Muscle layer of duodenum (tissue), 2 donors: Measurements from ENCODE around the gene ARHGAP21.
"Not testable (repeated sequence)": the region's sequence is repeated elsewhere in the genome, so short reads cannot be mapped to it uniquely, and the experiment has no call there.

Experiments used
- H3K27ac ChIP-seq: one replicate; pipeline ENCODE4 v1.7.0; 2013; ENCODE audit warnings: mild to moderate bottlenecking, low read length
- H3K27me3 ChIP-seq: one replicate; pipeline ENCODE4 v1.7.0; 2013; ENCODE audit warnings: low read depth, mild to moderate bottlenecking, control low read depth, low read length
- H3K36me3 ChIP-seq, 2 donors: one replicate each; pipeline ENCODE4 v1.7.0; 2013; ENCODE audit warnings: low read length in 2 of 2, control low read depth in 1 of 2, mild to moderate bottlenecking in 1 of 2; ENCODE audit not compliant: insufficient read depth in 2 of 2, control insufficient read depth in 1 of 2
- H3K4me1 ChIP-seq, 2 donors: one replicate each; pipeline ENCODE4 v1.7.0; 2013; ENCODE audit warnings: low read length in 2 of 2, mild to moderate bottlenecking in 2 of 2, control low read depth in 1 of 2, moderate library complexity in 1 of 2; ENCODE audit not compliant: insufficient read depth in 2 of 2, control insufficient read depth in 1 of 2
- H3K4me3 ChIP-seq, 2 donors: one replicate each; pipeline ENCODE4 v1.7.0; 2013; ENCODE audit warnings: low read length in 2 of 2, low read depth in 1 of 2, mild to moderate bottlenecking in 1 of 2
- H3K9me3 ChIP-seq, 2 donors: one replicate each; pipeline ENCODE4 v1.7.0; 2013; ENCODE audit warnings: low read length in 2 of 2, control low read depth in 1 of 2, mild to moderate bottlenecking in 1 of 2; ENCODE audit not compliant: control insufficient read depth in 1 of 2
- donor health status: healthy.

Gene ARHGAP21

GRCh38 chr10:24723788-24724380, at the start of gene ARHGAP21:
ARHGAP21 (minus strand) TSS chr10:24723887; CDS start chr10:24721899, 1,988 bp downstream.
- Histone ChIP-seq H3K36me3 (no peaks in the 10 kb centered on the region), H3K27me3 (no peaks in the 10 kb centered on the region), H3K27ac (peak within 1 kb of the TSS; percentile 94), H3K9me3 (no peaks in the 10 kb centered on the region), H3K4me1 (peaks cover 16 to 25% of the 10 kb centered on the region in 2 donors), H3K4me3 (peak within 1 kb of the TSS; percentile 87 to 95)

GRCh38 chr10:24771943-24772694, 48.4 kb upstream of the ARHGAP21 start:
- no peaks in the 10 kb centered on the region for H3K9me3 ChIP-seq

GRCh38 chr10:24764991-24765390, 41.3 kb upstream of the ARHGAP21 start:
- not testable (repeated sequence) for H3K36me3 ChIP-seq, H3K4me3 ChIP-seq, H3K4me1 ChIP-seq, H3K9me3 ChIP-seq, H3K27me3 ChIP-seq, H3K27ac ChIP-seq

More at GRCh38 chr10:24771943-24772694, 48.4 kb upstream of the ARHGAP21 start:
- H3K27me3 ChIP-seq = no peaks in the 10 kb centered on the region
- no peaks in the 10 kb centered on the region for H3K36me3 ChIP-seq
- H3K27ac ChIP-seq = no peak overlapping the region
- no peaks in the 10 kb centered on the region for H3K4me1 ChIP-seq
- H3K4me3 ChIP-seq = no peak overlapping the region

- Histone ChIP-seq H3K4me1 (no peaks in the 10 kb centered on the region), H3K27ac (no peak overlapping the region), H3K9me3 (no peaks in the 10 kb centered on the region), H3K36me3 (no peaks in the 10 kb centered on the region), H3K27me3 (no peaks in the 10 kb centered on the region), H3K4me3 (no peak overlapping the region)
These were observed 39.4 kb upstream of the ARHGAP21 start for GRCh38 chr10:24762966-24763623.

GRCh38 chr10:24762161-24762924, 38.7 kb upstream of the ARHGAP21 start:
- no peaks in the 10 kb centered on the region for H3K9me3 ChIP-seq
- H3K4me1 ChIP-seq = no peaks in the 10 kb centered on the region
- no peaks in the 10 kb centered on the region for H3K27me3 ChIP-seq
- H3K36me3 ChIP-seq = no peaks in the 10 kb centered on the region
- no peak overlapping the region for H3K4me3 ChIP-seq
- no peak overlapping the region for H3K27ac ChIP-seq

GRCh38 chr10:24759672-24760071, 36.0 kb upstream of the ARHGAP21 start:
- no peaks in the 10 kb centered on the region for H3K36me3 ChIP-seq
- no peaks in the 10 kb centered on the region for H3K4me1 ChIP-seq
- no peak overlapping the region for H3K4me3 ChIP-seq
- no peaks in the 10 kb centered on the region for H3K27me3 ChIP-seq
- H3K27ac ChIP-seq = no peak overlapping the region
- no peaks in the 10 kb centered on the region for H3K9me3 ChIP-seq

- H3K27ac ChIP-seq, H3K4me1 ChIP-seq, H3K4me3 ChIP-seq, H3K27me3 ChIP-seq, H3K36me3 ChIP-seq, H3K9me3 ChIP-seq: not testable (repeated sequence)
These were observed 34.6 kb upstream of the ARHGAP21 start for GRCh38 chr10:24758254-24758653.

- Histone ChIP-seq H3K9me3 (no peaks in the 10 kb centered on the region), H3K4me3 (no peak overlapping the region), H3K4me1 (no peaks in the 10 kb centered on the region), H3K36me3 (no peaks in the 10 kb centered on the region), H3K27me3 (no peaks in the 10 kb centered on the region), H3K27ac (no peak overlapping the region)
These were observed 32.6 kb upstream of the ARHGAP21 start for GRCh38 chr10:24756283-24756682.

GRCh38 chr10:24751716-24752115, 28.0 kb upstream of the ARHGAP21 start:
- H3K9me3 ChIP-seq = no peaks in the 10 kb centered on the region

GRCh38 chr10:24750695-24751094, 27.0 kb upstream of the ARHGAP21 start:
- Histone ChIP-seq H3K27ac (no peak overlapping the region), H3K27me3 (no peaks in the 10 kb centered on the region), H3K4me3 (no peak overlapping the region), H3K36me3 (no peaks in the 10 kb centered on the region), H3K4me1 (no peaks in the 10 kb centered on the region), H3K9me3 (no peaks in the 10 kb centered on the region)

More at GRCh38 chr10:24751716-24752115, 28.0 kb upstream of the ARHGAP21 start:
- Histone ChIP-seq H3K4me1 (no peaks in the 10 kb centered on the region), H3K4me3 (no peak overlapping the region), H3K36me3 (no peaks in the 10 kb centered on the region), H3K27me3 (no peaks in the 10 kb centered on the region), H3K27ac (no peak overlapping the region)

GRCh38 chr10:24748214-24748613, 24.5 kb upstream of the ARHGAP21 start:
- Histone ChIP-seq H3K4me3 (no peak overlapping the region), H3K36me3 (no peaks in the 10 kb centered on the region), H3K9me3 (no peaks in the 10 kb centered on the region), H3K27me3 (no peaks in the 10 kb centered on the region), H3K4me1 (no peaks in the 10 kb centered on the region), H3K27ac (no peak overlapping the region)
